ENCODE data around the gene MDC1. TPM values are rescaled to one million over a fixed set of nuclear protein-coding genes. Genes with fewer than 3 reads are reported as not detected.

MDC1 gene
- total RNA-seq, 1 experiment from 2014 or later, result 66.6 TPM

GRCh38 chr6:30651143-30651542 is 65.9 kb downstream of the MDC1 start:
- Mint-ChIP-seq H3K36me3 (ENCODE audit: insufficient read depth, unreplicated experiment) (peaks cover 89% of the 10 kb centered on the region), H3K9me3 (ENCODE audit: low read depth, unreplicated experiment) (no peaks in the 10 kb centered on the region), H3K4me3 (ENCODE audit: low read depth, unreplicated experiment) (no peak overlapping the region), H3K27me3 (ENCODE audit: unreplicated experiment) (no peaks in the 10 kb centered on the region), H3K4me1 (ENCODE audit: low read depth, unreplicated experiment) (peaks cover 6% of the 10 kb centered on the region), H3K27ac (ENCODE audit: unreplicated experiment) (no peak overlapping the region)
- CTCF ChIA-PET, result interaction anchor here (1.3 kb wide), 1 partner anchor 80 kb away, joined by 4 read pairs; no protein-coding TSS in a partner anchor
- intact Hi-C loops (cut with micrococcal nuclease; ENCODE audit: unreplicated experiment), result no loop called here
- DNase-seq, result no peak
- TF ChIP-seq CTCF (IDR thresholded peaks at IDR 0.05; ENCODE audit: unreplicated experiment), result no peak
- BruUV-seq (replicated peaks), result no TSS peak

Other genes with a start within 250 kb of the MDC1 start
- gene HLA-E, start 227.8 kb downstream of the MDC1 start, total RNA-seq (2022), result 161 and 230 TPM in 2 replicates
- gene GNL1, start 160.8 kb downstream of the MDC1 start, total RNA-seq (2022), result 68.4 and 81.3 TPM in 2 replicates
- gene PRR3, start 160.0 kb downstream of the MDC1 start, total RNA-seq (2022), result 21.0 and 21.5 TPM in 2 replicates
- 88.3 and 92.4 TPM in 2 replicates for gene ABCF1, start 145.8 kb downstream of the MDC1 start, total RNA-seq (2022)
- gene PPP1R10, start 100.0 kb downstream of the MDC1 start, total RNA-seq (2022), result 119 and 134 TPM in 2 replicates
- 103 and 107 TPM in 2 replicates for gene MRPS18B, start 99.4 kb downstream of the MDC1 start, total RNA-seq (2022)
- 23.0 and 30.0 TPM in 2 replicates for gene ATAT1, start 90.4 kb downstream of the MDC1 start, total RNA-seq (2022)
- gene C6orf136, start 70.1 kb downstream of the MDC1 start, total RNA-seq (2022), result 25.3 and 32.4 TPM in 2 replicates
- 51.6 and 55.6 TPM in 2 replicates for gene DHX16, start 44.3 kb downstream of the MDC1 start, total RNA-seq (2022)
- gene PPP1R18, start 30.6 kb downstream of the MDC1 start, total RNA-seq (2022), result 22.0 and 28.2 TPM in 2 replicates
- gene NRM, start 26.3 kb downstream of the MDC1 start, total RNA-seq (2022), result 22.8 and 30.2 TPM in 2 replicates
- 967 and 1,123 TPM in 2 replicates for gene TUBB, start 3.1 kb upstream of the MDC1 start, total RNA-seq (2022)
- 240 and 243 TPM in 2 replicates for gene FLOT1, start 25.4 kb upstream of the MDC1 start, total RNA-seq (2022)
- 270 and 458 TPM in 2 replicates for gene IER3, start 27.3 kb upstream of the MDC1 start, total RNA-seq (2022)
- gene DDR1, start 167.2 kb upstream of the MDC1 start, total RNA-seq (2022), result 489 and 580 TPM in 2 replicates
- gene GTF2H4, start 190.9 kb upstream of the MDC1 start, total RNA-seq (2022), result 70.5 and 80.0 TPM in 2 replicates
- 33.0 and 34.2 TPM in 2 replicates for gene VARS2, start 197.0 kb upstream of the MDC1 start, total RNA-seq (2022)
- gene SFTA2, start 214.9 kb upstream of the MDC1 start, total RNA-seq (2022), result 184 and 246 TPM in 2 replicates
- gene MUCL3, start 223.7 kb upstream of the MDC1 start, total RNA-seq (2022), result 0.07 and 0.15 TPM in 2 replicates